Tibial nerve (tissue), 3 donors: ENCODE results near the gene APOC3.

ENCODE experiments used
- CTCF ChIP-seq, 5 experiments: fragments of 200-600 bp in 3 of 5; fragments of 450-650 bp in 2 of 5; sonication (generic) in 3 of 5; IDR thresholded peaks; one replicate each; pipeline ENCODE4 v1.5.1; 2016 to 2019; ENCODE audit warnings: antibody characterized with exemption in 5 of 5, mild to moderate bottlenecking in 3 of 5, moderate library complexity in 2 of 5
- POLR2A ChIP-seq, 2 donors: fragments of 450-650 bp; IDR thresholded peaks; one replicate each; pipeline ENCODE4 v1.6.1; 2017; ENCODE audit warnings: antibody characterized with exemption in 2 of 2, mild to moderate bottlenecking in 2 of 2, moderate library complexity in 2 of 2

- no peak for TF ChIP-seq POLR2A (IDR thresholded peaks at IDR 0.05)
- TF ChIP-seq CTCF (IDR thresholded peaks at IDR 0.05): no peak
Observed at GRCh38 chr11:116864531-116864930, 34.8 kb downstream of the APOC3 start.
